HepG2 (cell line): ENCODE data around the gene PEA15. TPM values are rescaled to one million over a fixed set of nuclear protein-coding genes. Genes with fewer than 3 reads are reported as not detected.
A peak's percentile ranks its signal among the peaks of the same experiment; 100 is the strongest.

Experiments
- ATAC-seq: fragments of 200-7000 bp; cut with Tn5 transposase; 3 replicates; pipeline ENCODE4 v1.9.1; 2020; ENCODE audit warnings: mild to moderate bottlenecking, moderate library complexity
- BruUV-seq: library from RNA; stranded (reverse); fragments of 400-500 nt; replicated peaks from 2 replicates; lab custom pipeline; 2021; lab: Mats Ljungman, UMichigan
- CTCF ChIA-PET: fragments of 300-600 bp; formaldehyde crosslinking; extraction: SDS; loops from one replicate; lab custom pipeline; 2021; ENCODE audit warnings: low total read pairs, inconsistent platforms, low intra/inter-chr PET ratio; lab: Yijun Ruan, JAX
- POLR2A ChIA-PET: fragments of 350-600 bp; sonication (Branson Sonifier 250); formaldehyde crosslinking; loops from one replicate; lab custom pipeline; 2020; ENCODE audit warnings: antibody characterized with exemption, inconsistent platforms; lab: Yijun Ruan, JAX
- DNase-seq: peaks from one replicate; pipeline ENCODE4 v3.0.0-alpha.2; 2015; ENCODE audit warnings: low spot score
- FAIRE-seq: peaks from 3 replicates; lab custom pipeline; 2011; peaks lifted over from hg19 to GRCh38; lab: Jason Lieb, UNC
- H2AFZ ChIP-seq: one replicate; pipeline ENCODE4 v1.6.1; 2011; ENCODE audit warnings: low read length, inconsistent platforms
- H3K27ac ChIP-seq: fragments of 300-600 bp; 3 replicates; pipeline ENCODE4 v1.8.0; 2011; ENCODE audit warnings: mixed run types, mild to moderate bottlenecking, mixed read lengths, low read length, inconsistent platforms; ENCODE audit not compliant: insufficient read depth; ENCODE audit errors: extremely low read length
- H3K27me3 ChIP-seq, 2 experiments: fragments of 200-600 bp in 1 of 2; 2 replicates in 1 of 2; 3 replicates in 1 of 2; pipeline versions ENCODE4 v1.6.0 to v1.8.0; 2011; ENCODE audit warnings: low read length in 2 of 2, mild to moderate bottlenecking in 2 of 2, moderate library complexity in 2 of 2, inconsistent platforms in 1 of 2; ENCODE audit not compliant: insufficient read depth in 2 of 2, control insufficient read depth in 1 of 2
- H3K36me3 ChIP-seq, 2 experiments: fragments of 200-600 bp in 1 of 2; replicated peaks in 1 of 2; 2 replicates in 1 of 2; 3 replicates in 1 of 2; pipeline versions ENCODE4 v1.5.1 to v1.8.0; 2011; ENCODE audit warnings: low read length in 2 of 2, inconsistent platforms in 1 of 2; ENCODE audit not compliant: insufficient read depth in 2 of 2, control insufficient read depth in 1 of 2
- H3K4me1 ChIP-seq: 2 replicates; pipeline ENCODE4 v1.5.1; 2012; ENCODE audit warnings: low read length, inconsistent platforms; ENCODE audit not compliant: insufficient read depth
- H3K4me2 ChIP-seq: 2 replicates; pipeline ENCODE4 v1.6.0; 2011; ENCODE audit warnings: low read depth, low read length, inconsistent platforms
- H3K4me3 ChIP-seq, 3 experiments: fragments of 200-600 bp in 1 of 3; sonication (generic), shearing (Covaris generic) in 1 of 3; replicated peaks in 1 of 3; 2 replicates each; pipeline ENCODE4 v1.5.1; 2011 to 2016; ENCODE audit warnings: low read length in 3 of 3, inconsistent platforms in 2 of 3, low read depth in 2 of 3, mild to moderate bottlenecking in 2 of 3, control low read depth in 1 of 3, mixed read lengths in 1 of 3; ENCODE audit not compliant: insufficient read depth in 1 of 3
- H3K79me2 ChIP-seq: one replicate; pipeline ENCODE4 v1.6.1; 2011; ENCODE audit warnings: low read length, inconsistent platforms; ENCODE audit not compliant: insufficient read depth
- H3K9ac ChIP-seq: 2 replicates; pipeline ENCODE4 v1.6.0; 2011; ENCODE audit warnings: mild to moderate bottlenecking, low read depth, low read length, inconsistent platforms; ENCODE audit not compliant: insufficient read depth
- H3K9me3 ChIP-seq: 2 replicates; pipeline ENCODE4 v1.5.1; 2012; ENCODE audit warnings: mild to moderate bottlenecking, low read length
- H4K20me1 ChIP-seq: 2 replicates; pipeline ENCODE4 v1.6.0; 2011; ENCODE audit warnings: inconsistent platforms, mild to moderate bottlenecking, low read length, moderate library complexity; ENCODE audit not compliant: insufficient read depth
- AHDC1 ChIP-seq: sonication (generic); formaldehyde crosslinking; IDR thresholded peaks from 2 replicates; pipeline ENCODE4 v1.5.1; 2020; ENCODE audit warnings: mild to moderate bottlenecking, missing genetic modification reagents, borderline replicate concordance
- HNF4A ChIP-seq: sonication (generic); formaldehyde crosslinking; IDR thresholded peaks from 2 replicates; pipeline ENCODE4 v1.4.0; 2020; ENCODE audit warnings: missing genetic modification reagents
- HNRNPUL1 ChIP-seq: fragments of 200-400 bp; formaldehyde crosslinking; IDR thresholded peaks from 2 replicates; pipeline ENCODE4 v1.6.1; 2017; ENCODE audit warnings: low read depth, mild to moderate bottlenecking, low read length, moderate library complexity
- MXI1 ChIP-seq: IDR thresholded peaks from 3 replicates; pipeline ENCODE4 v1.6.1; 2012; ENCODE audit warnings: low read depth, low read length, inconsistent platforms, borderline replicate concordance
- NR2F6 ChIP-seq, 2 experiments: IDR thresholded peaks; 2 replicates each; pipeline ENCODE4 v1.6.1; 2016; ENCODE audit warnings: antibody characterized with exemption in 1 of 2, mild to moderate bottlenecking in 1 of 2
- PAXIP1 ChIP-seq: sonication (generic); formaldehyde crosslinking; conservative IDR thresholded peaks from 2 replicates; pipeline ENCODE4 v1.4.0; 2020; ENCODE audit warnings: mild to moderate bottlenecking, missing genetic modification reagents, moderate library complexity
- RAD51 ChIP-seq: fragments of 450-650 bp; IDR thresholded peaks from 2 replicates; pipeline ENCODE4 v1.6.1; 2016; ENCODE audit warnings: borderline replicate concordance
- WGBS: methylation state at CpG from one replicate; pipeline ENCODE4 v1.1.6; 2017; ENCODE audit warnings: low lambda C conversion rate; 5-methylcytosine and 5-hydroxymethylcytosine counted together
- in situ Hi-C: cut with HindIII; loops from 2 replicates; pipeline ENCODE4 v1.10.0; 2017; ENCODE audit warnings: low pct_unique_long_range_greater_than_20kb; ENCODE audit not compliant: extremely low pct_ligation_motif_present
- intact Hi-C: fragments of 100-400 bp; cut with micrococcal nuclease; formaldehyde crosslinking; loops from one replicate; pipeline ENCODE4 v1.10.0; 2022; ENCODE audit not compliant: unreplicated experiment
- polyA plus RNA-seq, 8 experiments: library from polyadenylated mRNA; depleted of rRNA in 3 of 8; stranded (reverse) in 7 of 8; unstranded in 1 of 8; fragments of >200 nt; fragmentation: Illumina TruSeq in 4 of 8; extraction: Trizol in 4 of 8; gene quantifications; 2 replicates each; pipeline versions ENCODE4 v1.2.1 to v1.2.3, GENCODE V29; 2011 to 2016; ENCODE audit warnings: low read depth in 4 of 8, missing spikeins in 1 of 8, mixed read lengths in 1 of 8; ENCODE audit not compliant: insufficient read depth in 1 of 8
- total RNA-seq, 5 experiments: library from RNA; depleted of rRNA; stranded (reverse); fragments of >200 nt; fragmentation: Illumina TruSeq; extraction: Trizol; gene quantifications; 2 replicates each; pipeline ENCODE4 v1.2.3, GENCODE V29; 2016; ENCODE audit warnings: low read depth in 1 of 5

The PEA15 gene
- total and polyA plus RNA-seq, 2 of the 13 experiments (the other 11 are each of a cell fraction or from before 2014, with no cell fraction given) = 12.1 to 35.2 TPM

GRCh38 chr1:160158534-160158933 lies 46.6 kb upstream of the PEA15 start:
- no peak for DNase-seq
- WGBS = 15% methylated on average over 4 of the region's 4 CpGs
- Histone ChIP-seq H3K4me3 (no peak overlapping the region), H3K79me2 (no peaks in the 10 kb centered on the region), H3K4me2 (no peak overlapping the region), H3K9me3 (no peaks in the 10 kb centered on the region), H2AFZ (no peak overlapping the region), H3K27me3 (no peaks in the 10 kb centered on the region; a peak in 3 of 5 replicates), H4K20me1 (no peaks in the 10 kb centered on the region), H3K36me3 (no peaks in the 10 kb centered on the region), H3K4me1 (peaks cover 40% of the 10 kb centered on the region), H3K9ac (no peak overlapping the region), H3K27ac (no peak overlapping the region)
- ATAC-seq = no peak
- no TSS peak for BruUV-seq
- POLR2A ChIA-PET = no interaction called here
- FAIRE-seq = no peak
- no peak for TF ChIP-seq HNF4A (CRISPR knock-in tag)
- TF ChIP-seq MXI1 = no peak
- TF ChIP-seq RAD51 = peak; percentile 62; the same call in 1 of the 2 replicates
- in situ Hi-C loops (no loop called here), intact Hi-C loops (no loop called here)
- CTCF ChIA-PET = no interaction called here

- no peak for DNase-seq
These were observed 45.3 kb upstream of the PEA15 start for GRCh38 chr1:160159846-160160245.

More at GRCh38 chr1:160159846-160160245, 45.3 kb upstream of the PEA15 start:
- CTCF ChIA-PET = no interaction called here
- Histone ChIP-seq H3K4me2 (no peak overlapping the region), H3K27me3 (no peaks in the 10 kb centered on the region; a peak in 3 of 5 replicates), H4K20me1 (no peaks in the 10 kb centered on the region), H3K4me1 (peaks cover 42% of the 10 kb centered on the region), H3K9ac (no peak overlapping the region), H3K4me3 (no peak overlapping the region), H3K9me3 (no peaks in the 10 kb centered on the region), H3K79me2 (no peaks in the 10 kb centered on the region), H3K27ac (no peak overlapping the region), H3K36me3 (no peaks in the 10 kb centered on the region)
- intact Hi-C loops = no loop called here
- no peak for ATAC-seq
- POLR2A ChIA-PET = no interaction called here
- BruUV-seq = no TSS peak
- in situ Hi-C loops = no loop called here
- no peak for TF ChIP-seq HNRNPUL1
- no peak for TF ChIP-seq PAXIP1 (CRISPR knock-in tag)
- 0 out of 2 replicates have a peak, but pooled peaks have one; percentile 8 for TF ChIP-seq NR2F6 (IDR thresholded peaks at IDR 0.05)
- no peak for TF ChIP-seq NR2F6 (CRISPR knock-in tag; IDR thresholded peaks at IDR 0.05)
- TF ChIP-seq AHDC1 (CRISPR knock-in tag) = no peak
- TF ChIP-seq, all 625 proteins: peak for 1
- FAIRE-seq = no peak
- no peak overlapping the region for H2AFZ ChIP-seq
